Measurements from ENCODE around the gene BORCS6.

The BORCS6 gene

DNA sequence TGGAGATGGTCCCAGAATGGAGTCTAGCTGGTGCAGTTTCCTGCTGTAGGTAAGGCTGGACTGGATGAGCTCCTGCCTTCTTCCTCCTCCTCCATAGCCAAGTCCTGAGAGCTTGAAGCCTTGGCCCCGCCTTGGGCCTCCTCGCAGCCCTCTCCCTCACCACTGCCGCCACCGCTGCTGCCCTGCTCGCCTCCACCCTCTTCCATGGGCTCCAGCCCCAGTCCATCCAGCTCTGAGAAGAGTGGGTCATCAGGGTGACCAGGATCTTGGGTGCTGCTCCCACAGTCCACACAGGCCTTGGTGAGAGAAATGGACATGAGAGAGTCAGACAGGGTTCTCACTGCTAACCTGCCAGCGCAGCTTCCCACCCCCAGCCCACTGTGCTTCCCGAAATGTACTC lies 48.9 kb downstream of the BORCS6 start:
- TF ChIP-seq, protein P1, sequence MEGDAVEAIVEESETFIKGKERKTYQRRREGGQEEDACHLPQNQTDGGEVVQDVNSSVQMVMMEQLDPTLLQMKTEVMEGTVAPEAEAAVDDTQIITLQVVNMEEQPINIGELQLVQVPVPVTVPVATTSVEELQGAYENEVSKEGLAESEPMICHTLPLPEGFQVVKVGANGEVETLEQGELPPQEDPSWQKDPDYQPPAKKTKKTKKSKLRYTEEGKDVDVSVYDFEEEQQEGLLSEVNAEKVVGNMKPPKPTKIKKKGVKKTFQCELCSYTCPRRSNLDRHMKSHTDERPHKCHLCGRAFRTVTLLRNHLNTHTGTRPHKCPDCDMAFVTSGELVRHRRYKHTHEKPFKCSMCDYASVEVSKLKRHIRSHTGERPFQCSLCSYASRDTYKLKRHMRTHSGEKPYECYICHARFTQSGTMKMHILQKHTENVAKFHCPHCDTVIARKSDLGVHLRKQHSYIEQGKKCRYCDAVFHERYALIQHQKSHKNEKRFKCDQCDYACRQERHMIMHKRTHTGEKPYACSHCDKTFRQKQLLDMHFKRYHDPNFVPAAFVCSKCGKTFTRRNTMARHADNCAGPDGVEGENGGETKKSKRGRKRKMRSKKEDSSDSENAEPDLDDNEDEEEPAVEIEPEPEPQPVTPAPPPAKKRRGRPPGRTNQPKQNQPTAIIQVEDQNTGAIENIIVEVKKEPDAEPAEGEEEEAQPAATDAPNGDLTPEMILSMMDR (IDR thresholded peaks at IDR 0.05): no peak
- TF ChIP-seq ZFX (IDR thresholded peaks at IDR 0.05; ENCODE audit: borderline replicate concordance): no peak
- 0 out of 2 replicates have a peak overlapping the region, but pooled peaks have one; percentile 96 for H3K27ac ChIP-seq

DNA sequence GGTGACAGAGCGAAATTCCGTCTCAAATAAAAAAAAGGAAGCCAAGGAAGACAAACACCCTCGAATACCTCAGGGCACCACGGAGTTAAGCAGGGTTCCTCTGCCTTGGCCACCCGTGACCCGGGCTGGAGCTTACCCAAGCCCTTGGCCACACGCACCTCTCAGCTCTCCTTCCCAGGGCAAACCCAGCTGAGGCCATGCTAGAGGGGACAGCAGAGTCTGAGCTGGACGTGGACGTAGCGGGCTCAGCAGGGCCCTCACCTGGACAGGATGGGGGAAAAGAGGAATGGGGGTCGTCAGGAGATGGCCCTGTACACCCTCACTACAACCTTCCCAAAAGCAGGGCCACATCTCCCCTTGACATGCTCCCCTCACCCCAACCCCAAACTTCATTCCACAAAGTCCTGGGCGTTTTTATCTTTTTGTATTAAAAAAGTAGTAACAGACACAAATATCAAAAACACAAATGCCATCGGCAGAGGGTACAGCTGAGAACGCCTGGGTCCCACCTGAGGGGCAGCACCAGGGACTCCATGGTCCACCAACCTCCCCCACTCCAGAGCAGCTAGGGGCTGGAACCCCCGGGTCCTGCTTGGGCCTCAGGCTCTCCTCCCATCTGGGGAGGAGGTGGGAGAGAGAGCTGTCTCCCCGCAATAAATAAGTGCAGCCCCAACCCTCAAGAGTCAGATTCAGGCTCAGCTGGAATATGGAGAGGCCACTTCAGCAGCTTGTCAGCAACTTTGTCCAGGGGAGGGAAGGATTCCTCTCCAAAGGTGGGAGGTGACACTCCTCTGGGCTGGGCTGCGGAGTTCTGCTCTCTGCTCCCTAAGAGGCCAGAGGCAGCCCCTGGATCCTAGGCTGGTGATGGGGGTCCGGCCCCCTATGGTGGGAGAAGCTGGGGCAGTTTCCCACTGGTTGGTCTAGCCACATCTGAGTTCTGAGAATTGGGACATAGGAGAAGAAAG lies 49.6 kb downstream of the BORCS6 start:
- TF ChIP-seq ZFX (IDR thresholded peaks at IDR 0.05; ENCODE audit: borderline replicate concordance): no peak
- TF ChIP-seq, protein P1 (IDR thresholded peaks at IDR 0.05): no peak
- peak overlapping the region; percentile 96 for H3K27ac ChIP-seq

DNA sequence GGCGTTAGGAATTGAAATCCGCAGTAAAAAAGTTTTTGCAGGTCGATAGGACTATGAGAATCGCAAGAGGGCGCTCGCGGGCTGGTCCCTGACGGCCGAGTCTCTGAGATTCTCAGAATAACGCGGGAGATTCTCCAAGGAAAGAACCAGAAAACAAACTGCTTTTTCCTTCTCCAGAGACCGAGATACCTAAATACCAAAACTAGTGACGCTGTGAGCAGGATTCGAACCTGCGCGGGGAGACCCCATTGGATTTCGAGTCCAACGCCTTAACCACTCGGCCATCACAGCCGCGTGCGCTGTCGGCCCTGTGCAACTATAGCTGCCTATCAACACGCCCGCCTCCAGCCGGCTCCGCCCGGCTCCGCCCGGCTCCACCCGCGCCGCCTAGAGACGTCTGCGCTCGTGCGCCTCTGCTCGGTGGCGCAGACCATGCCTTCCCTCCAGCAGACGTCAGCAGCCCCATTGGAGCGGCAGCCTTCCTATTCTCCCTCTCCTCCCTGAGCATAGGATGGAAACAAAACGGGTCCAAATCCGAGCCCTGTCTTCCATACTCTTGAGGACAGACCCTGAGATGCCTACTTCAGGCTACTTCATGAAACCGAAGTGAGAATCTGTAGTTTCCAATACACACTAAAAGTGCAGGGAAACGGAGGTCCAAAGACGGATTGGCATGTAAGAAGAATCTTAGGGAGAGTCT lies 51.2 kb downstream of the BORCS6 start:
- TF ChIP-seq, protein P1 (IDR thresholded peaks at IDR 0.05): peak; percentile 96
- no peak for TF ChIP-seq ZFX (IDR thresholded peaks at IDR 0.05; ENCODE audit: borderline replicate concordance)
- H3K27ac ChIP-seq: peak overlapping the region; percentile 96

DNA sequence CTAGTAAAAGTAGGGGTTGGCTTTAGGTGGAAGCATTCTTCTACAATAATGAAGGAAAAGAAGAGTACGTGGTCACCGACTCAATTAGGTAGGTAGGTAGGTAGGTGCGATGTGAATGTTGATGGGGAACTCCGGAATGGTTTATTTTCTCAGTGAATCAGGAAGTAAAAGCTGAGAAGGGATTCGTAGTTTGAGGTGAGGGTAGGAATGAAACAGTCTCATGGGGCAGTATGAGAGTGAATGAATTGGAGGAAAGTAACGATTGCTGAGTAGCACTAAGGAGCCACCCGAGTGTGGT lies 51.7 kb downstream of the BORCS6 start:
- H3K27ac ChIP-seq: peak overlapping the region; percentile 96
- TF ChIP-seq, protein P1 (IDR thresholded peaks at IDR 0.05): no peak
- TF ChIP-seq ZFX (IDR thresholded peaks at IDR 0.05; ENCODE audit: borderline replicate concordance): no peak

Data from 22Rv1 (cell line).